Mesenchymal stem cell (in vitro differentiated cells and primary cell): ENCODE results near the gene NFATC2.

Experiments
- DNase-seq: peaks from one replicate; pipeline ENCODE4 v3.0.0-alpha.2; 2013
- H2AFZ ChIP-seq: one replicate; pipeline ENCODE4 v1.6.1; 2013; ENCODE audit warnings: low read depth, mild to moderate bottlenecking, control low read depth, inconsistent platforms, low read length, moderate library complexity
- H2AK5ac ChIP-seq: 2 replicates; pipeline ENCODE4 v1.6.1; 2013; ENCODE audit warnings: low read length, moderate library complexity, mild to moderate bottlenecking, inconsistent platforms; ENCODE audit not compliant: severe bottlenecking
- H2BK120ac ChIP-seq: one replicate; pipeline ENCODE4 v1.6.1; 2013; ENCODE audit warnings: low read depth, mild to moderate bottlenecking, inconsistent platforms, low read length, moderate library complexity
- H2BK12ac ChIP-seq, 2 experiments: one replicate each; pipeline ENCODE4 v1.6.1; 2013; ENCODE audit warnings: inconsistent platforms in 2 of 2, low read length in 2 of 2, mild to moderate bottlenecking in 2 of 2, moderate library complexity in 2 of 2, control low read depth in 1 of 2
- H2BK15ac ChIP-seq: one replicate; pipeline ENCODE4 v1.6.1; 2013; ENCODE audit warnings: mild to moderate bottlenecking, low read depth, inconsistent platforms; ENCODE audit not compliant: poor library complexity, severe bottlenecking
- H2BK5ac ChIP-seq: 2 replicates; pipeline ENCODE4 v1.6.1; 2013; ENCODE audit warnings: low read depth, mild to moderate bottlenecking, low read length, control low read depth, inconsistent platforms; ENCODE audit not compliant: poor library complexity, severe bottlenecking
- H3K14ac ChIP-seq, 2 experiments: one replicate each; pipeline ENCODE4 v1.6.1; 2013; ENCODE audit warnings: inconsistent platforms in 2 of 2, low read length in 2 of 2, control low read depth in 1 of 2, mild to moderate bottlenecking in 1 of 2, moderate library complexity in 1 of 2
- H3K18ac ChIP-seq, 2 experiments: one replicate each; pipeline ENCODE4 v1.6.1; 2013; ENCODE audit warnings: inconsistent platforms in 2 of 2, low read length in 2 of 2, control low read depth in 1 of 2, low read depth in 1 of 2, mild to moderate bottlenecking in 1 of 2
- H3K23ac ChIP-seq, 2 experiments: one replicate each; pipeline ENCODE4 v1.6.1; 2013; ENCODE audit warnings: inconsistent platforms in 2 of 2, low read length in 2 of 2, mild to moderate bottlenecking in 2 of 2, moderate library complexity in 2 of 2, control low read depth in 1 of 2
- H3K27ac ChIP-seq: 2 replicates; pipeline ENCODE4 v1.5.1; 2013; ENCODE audit warnings: mild to moderate bottlenecking, moderate library complexity, low read length, control low read depth, inconsistent platforms; ENCODE audit not compliant: poor library complexity, severe bottlenecking
- H3K27me3 ChIP-seq, 2 experiments: 2 replicates each; pipeline versions ENCODE4 v1.6.1 to v1.7.0; 2013; ENCODE audit warnings: low read length in 2 of 2, mild to moderate bottlenecking in 2 of 2, moderate library complexity in 2 of 2, control low read depth in 1 of 2, inconsistent platforms in 1 of 2; ENCODE audit not compliant: control insufficient read depth in 1 of 2, insufficient read depth in 1 of 2
- H3K36me3 ChIP-seq, 2 experiments: 2 replicates each; pipeline versions ENCODE4 v1.6.1 to v1.7.0; 2013; ENCODE audit warnings: low read length in 2 of 2, control low read depth in 1 of 2, inconsistent platforms in 1 of 2, low read depth in 1 of 2, mild to moderate bottlenecking in 1 of 2; ENCODE audit not compliant: insufficient read depth in 2 of 2, control insufficient read depth in 1 of 2
- H3K4ac ChIP-seq, 2 experiments: one replicate each; pipeline ENCODE4 v1.6.1; 2013; ENCODE audit warnings: inconsistent platforms in 2 of 2, low read length in 2 of 2, mild to moderate bottlenecking in 2 of 2, moderate library complexity in 2 of 2, control low read depth in 1 of 2, low read depth in 1 of 2
- H3K4me1 ChIP-seq: 2 replicates; pipeline ENCODE4 v1.6.1; 2013; ENCODE audit warnings: low read depth, low read length, control low read depth; ENCODE audit not compliant: control insufficient read depth, insufficient read depth
- H3K4me2 ChIP-seq: 2 replicates; pipeline ENCODE4 v1.6.1; 2013; ENCODE audit warnings: low read length, mild to moderate bottlenecking, inconsistent platforms; ENCODE audit not compliant: poor library complexity, severe bottlenecking
- H3K4me3 ChIP-seq, 2 experiments: 2 replicates each; pipeline versions ENCODE4 v1.5.1 to v1.7.0; 2013; ENCODE audit warnings: low read length in 2 of 2, mild to moderate bottlenecking in 2 of 2, control low read depth in 1 of 2, low read depth in 1 of 2; ENCODE audit not compliant: insufficient read depth in 1 of 2
- H3K79me1 ChIP-seq: replicated peaks from 2 replicates; pipeline ENCODE4 v1.6.1; 2013; ENCODE audit warnings: mild to moderate bottlenecking, control low read depth, low read length, inconsistent platforms; ENCODE audit not compliant: poor library complexity, severe bottlenecking
- H3K9ac ChIP-seq: 2 replicates; pipeline ENCODE4 v1.7.0; 2013; ENCODE audit warnings: mild to moderate bottlenecking, low read length, moderate library complexity
- H3K9me3 ChIP-seq: 2 replicates; pipeline ENCODE4 v1.7.0; 2013; ENCODE audit warnings: mild to moderate bottlenecking, low read length; ENCODE audit not compliant: control insufficient read depth
- H4K8ac ChIP-seq: one replicate; pipeline ENCODE4 v1.6.1; 2013; ENCODE audit warnings: inconsistent platforms, mild to moderate bottlenecking, low read length, moderate library complexity
- H4K91ac ChIP-seq: one replicate; pipeline ENCODE4 v1.6.1; 2013; ENCODE audit warnings: mild to moderate bottlenecking, low read length, inconsistent platforms
- WGBS: methylation state at CpG from one replicate; pipeline ENCODE4 v1.1.7; 2013; ENCODE audit warnings: mixed read lengths; 5-methylcytosine and 5-hydroxymethylcytosine counted together

Gene NFATC2

DNA sequence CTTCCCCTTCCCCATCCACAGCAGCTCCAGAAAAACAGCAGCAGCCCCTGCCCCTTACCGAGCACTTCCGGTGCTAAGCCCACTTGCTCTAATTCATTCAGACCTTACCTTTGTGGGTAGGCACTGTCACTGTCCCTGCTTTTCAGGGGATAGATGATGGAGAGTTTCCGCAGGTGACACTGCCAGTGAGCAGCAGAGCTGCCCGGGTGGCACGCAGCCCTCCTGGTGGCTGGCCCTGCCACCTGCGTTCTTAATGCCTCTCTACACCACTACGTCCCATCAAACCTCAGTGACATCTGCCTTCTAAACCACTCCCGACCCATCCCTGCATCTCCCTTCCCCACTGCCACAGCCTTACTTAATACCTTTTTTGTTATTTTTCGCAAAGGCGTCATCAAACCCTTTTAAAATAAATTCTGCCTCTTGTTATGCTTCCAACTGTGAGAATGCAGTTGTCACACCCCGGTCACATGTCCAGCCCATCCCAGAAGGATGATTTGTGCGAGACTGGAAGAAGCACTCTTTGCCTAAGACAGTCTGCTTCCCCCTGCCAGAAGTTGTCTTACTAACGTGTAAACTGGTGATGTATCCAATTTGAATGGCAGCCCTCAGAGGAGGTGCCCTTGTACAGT is 89.7 kb downstream of the NFATC2 start:
- H2AK5ac ChIP-seq: no peak overlapping the region
- no peak overlapping the region for H2BK120ac ChIP-seq
- H3K27ac ChIP-seq: no peak overlapping the region
- peak overlapping the region in 1 of 2 experiments; percentile 22 for H3K14ac ChIP-seq
- no peak overlapping the region for H2BK5ac ChIP-seq
- no peak overlapping the region for H2AFZ ChIP-seq
- H3K4me2 ChIP-seq: no peak overlapping the region
- peak overlapping the region in 1 of 2 experiments; percentile 26 for H3K18ac ChIP-seq
- H2BK15ac ChIP-seq: no peak overlapping the region
- no peak overlapping the region for H3K4me3 ChIP-seq
- no peaks in the 10 kb centered on the region for H3K79me1 ChIP-seq
- no peak overlapping the region for H3K9ac ChIP-seq
- H3K9me3 ChIP-seq: peaks cover 3% of the 10 kb centered on the region
- peaks cover 0 to 3% of the 10 kb centered on the region in 2 experiments for H3K27me3 ChIP-seq
- H3K4ac ChIP-seq: peak overlapping the region in 1 of 2 experiments; percentile 4
- H3K4me1 ChIP-seq: peaks cover 17% of the 10 kb centered on the region
- no peak overlapping the region for H4K8ac ChIP-seq
- no peak overlapping the region for H2BK12ac ChIP-seq
- no peak for DNase-seq
- H3K36me3 ChIP-seq: no peaks in the 10 kb centered on the region
- 93% methylated on average over 13 of the region's 13 CpGs for WGBS
- no peak overlapping the region for H4K91ac ChIP-seq
- H3K23ac ChIP-seq: no peak overlapping the region

DNA sequence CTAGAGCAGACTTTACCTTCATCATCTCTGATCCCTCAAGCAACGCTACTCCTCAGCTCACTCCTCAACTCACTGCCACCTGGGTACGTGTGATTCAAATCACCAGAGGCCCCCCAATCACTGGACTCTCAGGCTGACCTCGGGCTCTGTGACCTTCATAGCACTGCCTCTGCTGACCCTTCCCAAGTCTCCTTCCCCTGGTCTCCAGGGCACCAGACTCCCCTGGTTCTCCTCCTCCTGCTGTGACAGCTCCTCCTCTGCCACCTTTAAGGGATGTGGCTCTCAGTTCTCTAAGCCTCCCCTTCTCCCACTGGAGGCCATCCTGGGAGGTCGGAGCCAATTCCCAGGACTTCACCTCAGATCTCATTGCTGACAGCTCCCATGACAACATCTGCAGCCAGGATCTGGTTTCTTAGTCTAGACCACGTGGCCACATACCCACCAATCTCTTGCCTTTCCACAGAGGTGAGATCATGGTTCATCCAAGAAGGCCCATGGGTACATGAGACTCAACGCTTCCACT is 90.4 kb downstream of the NFATC2 start:
- H2AFZ ChIP-seq: no peak overlapping the region
- H3K9ac ChIP-seq: no peak overlapping the region
- DNase-seq: no peak
- peak overlapping the region in 1 of 2 experiments; percentile 22 for H3K14ac ChIP-seq
- H4K91ac ChIP-seq: no peak overlapping the region
- no peak overlapping the region for H2BK5ac ChIP-seq
- H2BK120ac ChIP-seq: no peak overlapping the region
- no peaks in the 10 kb centered on the region for H3K36me3 ChIP-seq
- H3K23ac ChIP-seq: no peak overlapping the region
- H3K4me3 ChIP-seq: no peak overlapping the region
- H3K4me1 ChIP-seq: peaks cover 18% of the 10 kb centered on the region
- no peak overlapping the region for H3K18ac ChIP-seq
- WGBS: 83% methylated on average over 6 of the region's 6 CpGs
- no peak overlapping the region for H4K8ac ChIP-seq
- H3K9me3 ChIP-seq: peaks cover 3% of the 10 kb centered on the region
- no peak overlapping the region for H2BK15ac ChIP-seq
- peaks cover 0 to 3% of the 10 kb centered on the region in 2 experiments for H3K27me3 ChIP-seq
- H2BK12ac ChIP-seq: no peak overlapping the region
- H3K27ac ChIP-seq: no peak overlapping the region
- no peak overlapping the region for H3K4me2 ChIP-seq
- no peaks in the 10 kb centered on the region for H3K79me1 ChIP-seq
- H3K4ac ChIP-seq: no peak overlapping the region
- peak overlapping the region; percentile 3 for H2AK5ac ChIP-seq

DNA sequence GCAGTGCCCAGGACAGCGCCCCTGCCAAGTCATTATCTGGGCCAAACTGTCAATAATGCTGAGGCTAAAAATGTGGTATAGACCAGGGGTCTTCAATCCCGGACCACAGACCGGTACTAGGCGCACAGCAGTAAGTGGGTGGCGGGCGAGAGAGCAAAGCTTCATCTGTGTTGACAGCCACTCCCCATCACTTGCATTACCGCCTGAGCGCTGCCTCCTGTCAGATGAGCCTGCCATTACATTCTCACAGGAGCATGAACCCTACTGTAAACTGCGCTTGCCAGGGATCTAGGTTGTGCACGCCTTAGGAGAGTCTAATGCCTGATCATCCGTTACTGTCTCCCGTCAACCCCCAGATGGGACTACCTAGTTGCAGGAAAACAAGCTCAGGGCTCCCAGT is 91.0 kb downstream of the NFATC2 start:
- peaks cover 0 to 3% of the 10 kb centered on the region in 2 experiments for H3K27me3 ChIP-seq
- no peak overlapping the region for H3K9ac ChIP-seq
- no peak overlapping the region for H2AK5ac ChIP-seq
- no peak overlapping the region for H2BK12ac ChIP-seq
- peaks cover 3% of the 10 kb centered on the region for H3K9me3 ChIP-seq
- H2BK120ac ChIP-seq: no peak overlapping the region
- no peak for DNase-seq
- no peak overlapping the region for H3K23ac ChIP-seq
- 97% methylated on average over 10 of the region's 12 CpGs for whole genome bisulfite sequencing
- H3K79me1 ChIP-seq: no peaks in the 10 kb centered on the region
- H4K91ac ChIP-seq: peak overlapping the region; percentile 56
- no peaks in the 10 kb centered on the region for H3K36me3 ChIP-seq
- peaks cover 16% of the 10 kb centered on the region for H3K4me1 ChIP-seq
- no peak overlapping the region for H4K8ac ChIP-seq
- H3K18ac ChIP-seq: no peak overlapping the region
- H3K4me3 ChIP-seq: no peak overlapping the region
- no peak overlapping the region for H2BK15ac ChIP-seq
- no peak overlapping the region for H2AFZ ChIP-seq
- H3K14ac ChIP-seq: no peak overlapping the region
- no peak overlapping the region for H2BK5ac ChIP-seq
- peak overlapping the region in 1 of 2 experiments; percentile 36 for H3K4ac ChIP-seq
- H3K4me2 ChIP-seq: no peak overlapping the region
- no peak overlapping the region for H3K27ac ChIP-seq

DNA sequence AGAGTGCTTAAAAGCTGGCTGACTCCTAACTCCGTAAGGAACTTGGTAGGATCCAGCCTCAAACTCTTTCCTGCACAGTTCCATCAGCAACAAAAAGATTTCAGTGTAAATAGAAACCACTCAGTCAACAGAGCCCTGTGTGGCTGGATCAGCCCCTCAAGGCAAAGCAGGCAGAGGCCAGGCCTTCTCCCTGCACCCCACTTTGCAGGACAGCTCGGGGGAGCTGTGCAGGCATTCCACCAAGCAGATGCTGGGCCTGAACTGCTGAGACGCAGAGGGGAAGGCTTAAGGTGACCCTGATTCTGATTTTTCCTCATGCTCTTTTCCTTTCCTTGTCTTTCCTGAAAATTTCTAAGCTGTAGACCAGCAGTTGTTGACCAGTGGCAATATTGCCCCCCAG is 91.5 kb downstream of the NFATC2 start:
- Histone ChIP-seq H2BK5ac (no peak overlapping the region), H2AFZ (no peak overlapping the region), H3K36me3 (no peaks in the 10 kb centered on the region), H3K4me1 (peaks cover 17% of the 10 kb centered on the region), H3K4me2 (no peak overlapping the region), H2AK5ac (peak overlapping the region; percentile 17), H3K9me3 (peaks cover 3% of the 10 kb centered on the region), H2BK12ac (peak overlapping the region in 1 of 2 experiments; percentile 57), H2BK120ac (no peak overlapping the region), H4K8ac (no peak overlapping the region), H3K9ac (no peak overlapping the region), H3K23ac (no peak overlapping the region), H2BK15ac (no peak overlapping the region), H3K27ac (no peak overlapping the region), H4K91ac (no peak overlapping the region), H3K14ac (no peak overlapping the region), H3K79me1 (no peaks in the 10 kb centered on the region), H3K18ac (no peak overlapping the region), H3K4me3 (no peak overlapping the region), H3K27me3 (peaks cover 0 to 3% of the 10 kb centered on the region in 2 experiments), H3K4ac (no peak overlapping the region)
- 77% methylated on average over 3 of the region's 3 CpGs for WGBS
- DNase-seq: no peak
